ENCODE measurements around the gene CNOT9. TPM values are rescaled to one million over a fixed set of nuclear protein-coding genes. Genes with fewer than 3 reads are reported as not detected.
"Not testable (repeated sequence)": the region's sequence is repeated elsewhere in the genome, so short reads cannot be mapped to it uniquely, and the experiment has no call there.

Gene CNOT9, protein sequence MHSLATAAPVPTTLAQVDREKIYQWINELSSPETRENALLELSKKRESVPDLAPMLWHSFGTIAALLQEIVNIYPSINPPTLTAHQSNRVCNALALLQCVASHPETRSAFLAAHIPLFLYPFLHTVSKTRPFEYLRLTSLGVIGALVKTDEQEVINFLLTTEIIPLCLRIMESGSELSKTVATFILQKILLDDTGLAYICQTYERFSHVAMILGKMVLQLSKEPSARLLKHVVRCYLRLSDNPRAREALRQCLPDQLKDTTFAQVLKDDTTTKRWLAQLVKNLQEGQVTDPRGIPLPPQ
- 10 to 100 TPM; 80.8 to 82.9 TPM for total RNA-seq

DNA sequence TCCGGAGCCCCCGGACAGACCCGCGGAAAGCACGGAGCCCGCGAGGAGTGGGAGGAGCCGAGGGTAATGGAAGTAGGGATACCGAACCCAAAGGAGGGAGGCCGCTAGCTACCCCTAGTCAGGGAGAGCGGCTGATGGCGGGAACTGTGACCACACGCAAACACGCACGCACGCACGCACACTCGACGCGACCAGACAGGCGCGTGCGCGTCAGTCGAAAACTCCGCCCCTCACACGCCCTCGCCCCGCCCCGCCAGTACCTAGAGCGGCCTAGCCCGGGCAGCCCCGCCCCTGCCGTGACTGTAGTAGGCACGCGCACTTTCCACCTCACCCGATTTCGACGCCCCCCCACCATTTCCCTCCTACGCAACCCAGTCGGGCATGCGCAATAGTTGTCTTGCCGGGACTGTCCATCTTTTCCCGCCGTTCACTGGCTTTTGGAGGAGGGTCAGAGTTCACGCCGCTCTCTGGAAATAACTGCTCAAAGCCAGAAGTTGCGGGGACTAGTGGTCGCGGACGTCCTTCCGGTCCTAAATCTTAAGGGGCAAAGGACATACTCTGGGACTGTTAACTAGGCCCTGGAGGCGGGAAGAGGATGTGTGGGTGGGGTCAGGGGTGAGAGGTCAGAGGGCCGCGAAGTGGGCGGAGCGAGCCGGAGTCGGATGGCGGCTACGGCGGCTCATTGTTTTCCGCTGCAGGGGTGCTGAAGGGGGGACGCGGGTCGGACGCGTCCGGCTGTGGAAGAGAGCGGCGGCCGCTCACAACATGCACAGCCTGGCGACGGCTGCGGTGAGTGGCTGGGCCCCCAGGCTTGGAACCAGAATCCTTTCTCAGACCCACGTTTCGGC lies at the start of gene CNOT9, which contains the start of gene USP37:
TSS of gene CNOT9 (plus strand) at position 650 of the 848 bp plus-strand sequence. CDS start at position 766, 116 bp downstream.
TSS of gene USP37 (minus strand) at position 162 of the 848 bp plus-strand sequence. CDS start 9,698 bp downstream, outside the sequence.
- Mint-ChIP-seq H3K36me3 (ENCODE audit: insufficient read depth in 2 of 2) (peaks cover 24 to 45% of the 10 kb centered on the region in 2 donors), H3K9me3 (no peaks in the 10 kb centered on the region), H3K4me1 (ENCODE audit: low read depth) (peaks cover 65% of the 10 kb centered on the region), H3K4me3 (peak within 1 kb of the TSS; percentile 85 to 98), H3K27me3 (ENCODE audit: low read depth) (no peaks in the 10 kb centered on the region), H3K27ac (peak within 1 kb of the TSS; percentile 98)
- peak; percentile 100 for DNase-seq
- ATAC-seq (replicated peaks in 1 of 2): peak; percentile 89

DNA sequence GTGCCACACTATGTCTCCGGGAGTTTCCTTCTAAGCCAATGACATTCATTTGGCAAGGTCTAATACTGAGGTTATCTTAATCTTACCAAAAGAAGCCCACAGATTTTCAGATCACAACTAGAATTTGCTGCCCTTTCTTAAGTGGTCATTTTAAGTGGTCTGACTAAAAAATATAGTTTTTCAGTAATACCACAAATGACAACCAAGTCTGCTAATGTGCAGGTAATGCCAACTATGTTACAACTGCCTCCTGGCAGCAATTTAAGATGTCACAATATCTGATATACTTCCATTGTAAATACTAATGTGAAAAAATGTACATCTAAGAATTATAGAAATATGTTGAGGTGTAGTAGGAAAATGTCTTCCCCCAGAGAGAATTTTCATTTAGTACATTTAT lies 49.8 kb upstream of the CNOT9 start:
- peaks cover 6 to 9% of the 10 kb centered on the region in 2 donors for H3K36me3 Mint-ChIP-seq (ENCODE audit: insufficient read depth in 2 of 2)
- no peak for ATAC-seq (replicated peaks in 1 of 2)
- no peak for DNase-seq

DNA sequence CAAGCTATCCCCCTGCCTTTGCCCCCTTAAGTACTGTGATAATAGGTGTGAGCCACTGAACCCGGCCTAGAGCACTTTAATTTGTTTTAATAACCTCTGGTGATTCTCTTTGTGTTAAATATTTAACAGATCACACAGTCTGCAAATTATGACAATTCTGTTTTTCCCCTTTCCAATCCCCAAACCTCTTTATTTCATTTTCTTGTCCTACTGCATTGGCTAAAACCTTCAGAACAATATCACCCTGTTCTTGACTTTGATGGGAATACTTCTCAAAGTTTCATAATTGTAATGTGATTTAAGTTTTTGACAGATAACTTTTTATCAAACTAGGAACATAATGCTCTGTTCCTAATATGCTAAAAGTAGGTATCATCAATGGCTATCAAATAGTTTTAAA lies 45.0 kb upstream of the CNOT9 start:
- DNase-seq: no peak
- Mint-ChIP-seq H3K27ac (peak overlapping the region; percentile 66), H3K9me3 (peaks cover 0 to 2% of the 10 kb centered on the region in 2 donors), H3K4me1 (ENCODE audit: low read depth) (peaks cover 10% of the 10 kb centered on the region), H3K4me3 (no peak overlapping the region), H3K27me3 (ENCODE audit: low read depth) (no peaks in the 10 kb centered on the region), H3K36me3 (ENCODE audit: insufficient read depth in 2 of 2) (peaks cover 22 to 36% of the 10 kb centered on the region in 2 donors)
- ATAC-seq (replicated peaks in 1 of 2): no peak

More for the DNA sequence above, 49.8 kb upstream of the CNOT9 start:
- Mint-ChIP-seq H3K27ac (peak overlapping the region; percentile 33), H3K4me1 (ENCODE audit: low read depth) (peaks cover 27% of the 10 kb centered on the region), H3K4me3 (no peak overlapping the region), H3K27me3 (ENCODE audit: low read depth) (no peaks in the 10 kb centered on the region), H3K9me3 (no peaks in the 10 kb centered on the region)

DNA sequence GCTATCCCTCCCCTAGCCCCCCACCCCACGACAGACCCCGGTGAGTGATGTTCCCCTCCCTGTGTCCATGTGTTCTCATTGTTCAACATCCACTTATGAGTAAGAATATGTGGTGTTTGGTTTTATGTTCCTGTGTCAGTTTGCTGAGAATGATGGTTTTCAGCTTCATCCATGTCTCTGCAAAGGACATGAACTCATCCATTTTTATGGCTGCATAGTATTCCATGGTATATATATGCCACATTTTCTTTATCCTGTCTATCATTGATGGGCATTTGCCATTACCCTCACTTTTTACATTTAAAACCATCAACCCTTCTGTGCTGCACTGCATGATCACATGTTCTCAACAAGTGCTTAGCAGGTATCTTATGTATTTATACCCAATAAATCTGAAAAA lies 40.2 kb upstream of the CNOT9 start:
- not testable (repeated sequence) for H3K27ac Mint-ChIP-seq; H3K4me1 Mint-ChIP-seq (ENCODE audit: low read depth); H3K4me3 Mint-ChIP-seq; H3K9me3 Mint-ChIP-seq; DNase-seq; ATAC-seq (replicated peaks in 1 of 2); H3K27me3 Mint-ChIP-seq (ENCODE audit: low read depth)
- peaks cover 29 to 62% of the 10 kb centered on the region in 2 donors for H3K36me3 Mint-ChIP-seq (ENCODE audit: insufficient read depth in 2 of 2)

DNA sequence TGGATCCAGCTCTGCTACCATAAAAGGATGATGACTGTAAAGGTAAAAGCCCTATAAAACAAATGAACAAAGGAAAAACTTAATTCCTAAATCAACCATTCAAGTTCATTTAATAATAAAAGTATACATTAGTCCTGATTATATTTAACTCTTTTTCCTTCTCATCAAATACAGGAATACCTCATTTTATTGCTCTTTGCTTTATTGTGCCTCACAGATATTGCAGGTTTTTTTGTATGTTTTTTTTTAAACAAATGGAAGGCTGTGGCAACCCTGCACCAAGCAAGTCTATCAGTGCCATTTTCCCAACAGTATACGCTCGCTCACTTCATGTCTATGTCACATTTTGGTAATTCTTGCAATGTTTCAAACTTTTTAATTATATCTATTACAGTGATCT lies 38.6 kb upstream of the CNOT9 start:
- H3K4me1 Mint-ChIP-seq (ENCODE audit: low read depth): no peaks in the 10 kb centered on the region
- DNase-seq: no peak
- H3K36me3 Mint-ChIP-seq (ENCODE audit: insufficient read depth in 2 of 2): peaks cover 26 to 56% of the 10 kb centered on the region in 2 donors
- no peak for ATAC-seq (replicated peaks in 1 of 2)
- no peaks in the 10 kb centered on the region for H3K27me3 Mint-ChIP-seq (ENCODE audit: low read depth)
- no peak overlapping the region for H3K4me3 Mint-ChIP-seq
- H3K9me3 Mint-ChIP-seq: peaks cover 0 to 2% of the 10 kb centered on the region in 2 donors
- H3K27ac Mint-ChIP-seq: no peak overlapping the region

DNA sequence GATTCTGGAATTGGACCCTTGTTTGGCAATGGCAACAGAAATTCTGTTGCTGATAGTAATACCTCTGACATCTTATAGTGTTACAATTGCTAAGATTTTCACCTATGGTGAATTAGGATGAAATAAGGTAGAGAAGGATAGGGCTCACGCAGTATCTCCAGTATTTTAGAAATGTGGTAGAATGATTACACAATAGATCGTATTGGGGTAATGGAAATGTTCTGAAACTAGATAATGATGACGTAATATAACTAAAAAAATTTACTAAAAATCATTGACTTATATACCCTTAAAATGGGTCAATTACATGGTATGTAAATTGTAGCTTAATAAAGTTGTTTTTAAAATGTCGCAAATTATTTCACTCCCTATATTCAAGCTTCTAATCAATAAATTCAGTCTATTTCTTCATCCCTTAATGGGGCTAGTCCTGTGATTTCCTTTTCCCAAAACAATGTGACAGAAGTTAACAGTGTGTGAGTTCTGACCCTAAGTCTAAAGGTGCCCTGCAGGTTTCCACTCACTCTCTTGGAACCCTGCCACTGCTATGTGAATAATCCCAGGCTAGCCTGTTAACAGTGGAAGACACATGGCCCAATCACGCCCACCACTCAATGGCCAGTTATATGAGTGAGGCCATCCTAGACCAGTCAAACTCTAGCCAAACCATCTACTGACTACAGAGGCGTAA lies 31.7 kb upstream of the CNOT9 start:
- no peaks in the 10 kb centered on the region for H3K27me3 Mint-ChIP-seq (ENCODE audit: low read depth)
- ATAC-seq (replicated peaks in 1 of 2) (no peak), DNase-seq (no peak)
- no peaks in the 10 kb centered on the region for H3K9me3 Mint-ChIP-seq
- peaks cover 13 to 26% of the 10 kb centered on the region in 2 donors for H3K36me3 Mint-ChIP-seq (ENCODE audit: insufficient read depth in 2 of 2)
- no peak overlapping the region for H3K27ac Mint-ChIP-seq
- H3K4me1 Mint-ChIP-seq (ENCODE audit: low read depth): peaks cover 5% of the 10 kb centered on the region
- no peak overlapping the region for H3K4me3 Mint-ChIP-seq

DNA sequence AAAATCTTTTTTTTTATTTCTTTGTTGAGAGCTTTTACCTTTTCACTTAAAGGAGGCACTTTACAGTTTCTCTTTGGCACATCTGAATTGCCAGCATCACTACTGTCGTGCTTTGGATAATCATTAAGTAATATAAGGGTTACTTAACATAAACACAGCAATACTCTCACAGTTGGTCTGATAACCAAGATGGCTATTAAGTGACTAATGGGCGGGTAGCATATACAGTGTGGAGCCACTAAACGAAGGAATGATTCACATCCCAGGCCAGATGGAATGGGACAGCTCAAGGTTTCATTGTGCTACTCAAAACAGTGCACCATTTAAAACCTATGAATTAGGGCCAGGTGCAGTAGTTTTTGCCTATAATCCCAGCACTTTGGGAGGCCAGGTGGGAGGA lies 28.6 kb upstream of the CNOT9 start:
- ATAC-seq (replicated peaks in 1 of 2) (no peak), DNase-seq (no peak)
- Mint-ChIP-seq H3K9me3 (no peaks in the 10 kb centered on the region), H3K27ac (no peak overlapping the region), H3K36me3 (ENCODE audit: insufficient read depth in 2 of 2) (peaks cover 13 to 20% of the 10 kb centered on the region in 2 donors), H3K4me3 (no peak overlapping the region), H3K4me1 (ENCODE audit: low read depth) (peaks cover 5% of the 10 kb centered on the region), H3K27me3 (ENCODE audit: low read depth) (no peaks in the 10 kb centered on the region)

DNA sequence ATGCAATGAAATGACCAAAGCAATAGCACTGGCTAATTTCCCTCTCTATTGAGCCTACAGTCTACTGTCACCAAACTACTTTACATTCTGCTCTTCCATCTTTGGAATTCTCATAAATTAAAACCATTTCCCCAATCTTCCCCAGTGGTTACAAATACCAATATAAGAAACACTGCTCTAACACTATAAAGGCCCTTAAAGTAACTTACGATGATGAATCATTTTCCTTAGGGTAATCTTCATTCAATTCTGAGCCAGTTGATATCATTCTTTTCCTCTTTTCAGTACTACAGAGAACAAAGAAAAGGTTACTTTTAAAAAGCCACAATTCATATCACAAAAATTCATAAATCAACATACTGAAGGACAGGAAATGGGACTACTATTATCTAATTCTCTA lies 22.6 kb upstream of the CNOT9 start:
- Mint-ChIP-seq H3K27ac (no peak overlapping the region), H3K36me3 (ENCODE audit: insufficient read depth in 2 of 2) (peaks cover 10 to 35% of the 10 kb centered on the region in 2 donors), H3K27me3 (ENCODE audit: low read depth) (no peaks in the 10 kb centered on the region), H3K4me1 (ENCODE audit: low read depth) (no peaks in the 10 kb centered on the region), H3K4me3 (no peak overlapping the region), H3K9me3 (no peaks in the 10 kb centered on the region)
- ATAC-seq (replicated peaks in 1 of 2) (no peak), DNase-seq (no peak)

DNA sequence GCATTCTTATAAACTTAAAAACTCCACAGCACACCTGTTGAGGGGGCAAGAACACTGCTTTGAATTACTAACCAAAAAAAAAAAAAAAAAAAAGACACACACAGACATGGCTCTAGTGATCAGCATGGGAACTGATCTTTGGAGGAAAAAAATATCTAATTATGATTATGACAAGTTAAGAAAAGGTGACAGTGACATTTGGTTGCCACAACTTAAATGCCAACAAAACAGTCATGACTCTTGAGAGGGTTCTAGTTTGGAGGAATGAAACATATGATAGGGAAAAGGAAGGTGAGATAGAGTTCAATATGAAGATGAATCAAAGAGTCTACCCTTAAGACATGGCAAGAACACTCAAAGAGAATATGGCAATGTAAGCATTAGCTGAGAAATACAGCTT lies 21.1 kb upstream of the CNOT9 start:
- Mint-ChIP-seq H3K27ac (no peak overlapping the region), H3K4me1 (ENCODE audit: low read depth) (no peaks in the 10 kb centered on the region), H3K27me3 (ENCODE audit: low read depth) (no peaks in the 10 kb centered on the region), H3K36me3 (ENCODE audit: insufficient read depth in 2 of 2) (peaks cover 8 to 36% of the 10 kb centered on the region in 2 donors), H3K4me3 (no peak overlapping the region), H3K9me3 (no peaks in the 10 kb centered on the region)
- DNase-seq: no peak
- ATAC-seq (replicated peaks in 1 of 2): no peak

DNA sequence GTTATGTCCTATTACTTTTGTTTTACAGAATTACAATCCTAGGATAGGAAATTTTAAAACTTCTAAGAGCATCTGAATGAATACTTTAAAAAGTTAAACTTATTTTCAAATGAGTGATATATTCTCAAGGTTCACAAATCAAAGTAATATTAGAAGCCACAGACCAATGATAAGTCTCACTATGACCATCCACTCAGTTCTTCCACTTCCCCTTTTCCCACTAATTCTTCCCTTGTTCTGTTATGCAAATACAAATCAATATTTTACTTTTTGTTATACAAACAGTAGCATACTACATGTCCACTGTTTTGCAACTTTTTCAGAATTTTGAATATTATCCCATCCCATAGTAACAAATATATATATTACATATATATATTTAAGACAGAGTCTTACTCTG lies 20.7 kb upstream of the CNOT9 start:
- Mint-ChIP-seq H3K4me1 (ENCODE audit: low read depth) (no peaks in the 10 kb centered on the region), H3K36me3 (ENCODE audit: insufficient read depth in 2 of 2) (peaks cover 9 to 38% of the 10 kb centered on the region in 2 donors), H3K27ac (no peak overlapping the region), H3K9me3 (no peaks in the 10 kb centered on the region), H3K4me3 (no peak overlapping the region), H3K27me3 (ENCODE audit: low read depth) (no peaks in the 10 kb centered on the region)
- ATAC-seq (replicated peaks in 1 of 2) (no peak), DNase-seq (no peak)

DNA sequence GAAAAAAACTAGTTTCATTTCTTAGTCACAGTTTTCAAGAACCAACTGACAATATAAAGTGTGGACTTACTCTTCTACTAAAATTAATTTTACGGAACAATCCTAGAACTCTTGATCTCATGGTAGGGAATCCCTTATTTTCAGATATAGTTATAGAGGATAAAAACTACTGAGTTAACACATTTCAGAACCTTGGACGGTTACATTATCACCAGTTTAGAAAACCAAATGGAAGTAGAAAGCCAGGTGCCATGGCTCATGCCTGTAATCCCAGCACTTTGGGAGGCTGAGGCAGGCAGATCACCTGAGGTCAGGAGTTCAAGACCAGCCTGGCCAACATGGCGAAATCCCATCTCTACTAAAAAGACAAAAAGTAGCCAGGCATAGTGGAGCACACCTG lies 14.4 kb upstream of the CNOT9 start:
- Mint-ChIP-seq H3K36me3 (ENCODE audit: insufficient read depth in 2 of 2) (peaks cover 14 to 42% of the 10 kb centered on the region in 2 donors), H3K4me1 (ENCODE audit: low read depth) (peaks cover 20% of the 10 kb centered on the region)
- not testable (repeated sequence) for H3K9me3 Mint-ChIP-seq; H3K4me3 Mint-ChIP-seq; H3K27me3 Mint-ChIP-seq (ENCODE audit: low read depth); DNase-seq; ATAC-seq (replicated peaks in 1 of 2); H3K27ac Mint-ChIP-seq

DNA sequence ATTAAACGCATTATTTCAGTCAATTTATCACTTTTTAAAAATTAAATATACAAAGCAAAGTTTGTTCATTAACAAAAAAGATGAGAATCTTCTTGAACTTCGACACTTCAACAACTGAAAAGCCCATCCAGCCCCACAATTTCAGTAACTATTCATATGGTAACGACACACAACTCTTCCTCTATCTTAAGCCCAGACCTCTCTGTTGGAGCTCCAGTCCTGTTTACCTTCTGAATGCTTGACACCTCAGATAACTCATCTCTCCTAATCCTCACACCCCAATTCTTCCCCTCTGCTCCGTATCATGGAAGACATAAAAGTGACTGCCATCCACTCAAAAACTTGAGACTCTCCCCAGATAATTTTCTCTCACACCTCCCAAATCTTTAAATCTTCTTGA lies 13.1 kb upstream of the CNOT9 start:
- Mint-ChIP-seq H3K36me3 (ENCODE audit: insufficient read depth in 2 of 2) (peaks cover 14 to 48% of the 10 kb centered on the region in 2 donors), H3K27me3 (ENCODE audit: low read depth) (no peaks in the 10 kb centered on the region), H3K9me3 (no peaks in the 10 kb centered on the region), H3K27ac (peak overlapping the region; percentile 16), H3K4me1 (ENCODE audit: low read depth) (peaks cover 21% of the 10 kb centered on the region), H3K4me3 (no peak overlapping the region)
- DNase-seq: no peak
- no peak for ATAC-seq (replicated peaks in 1 of 2)

DNA sequence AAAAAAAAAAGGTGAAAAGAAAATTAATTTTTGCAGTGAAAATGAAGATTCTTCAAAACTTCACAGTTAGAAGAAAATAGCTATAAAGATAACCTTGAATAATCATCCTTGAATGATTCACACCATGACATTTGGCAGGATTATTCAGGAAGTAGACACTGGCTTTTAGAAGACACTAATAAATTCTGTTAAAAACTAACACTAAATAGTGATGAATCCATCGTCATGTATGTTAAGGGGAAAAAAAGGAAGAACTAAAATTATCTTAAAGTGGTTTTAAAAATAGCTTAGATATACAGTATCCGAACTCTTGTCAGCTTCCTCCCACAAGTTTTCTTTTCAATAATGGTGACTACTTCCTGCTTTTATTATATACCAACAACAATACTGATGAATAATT lies 10.7 kb upstream of the CNOT9 start:
- ATAC-seq (replicated peaks in 1 of 2) (no peak), DNase-seq (no peak)
- H3K27me3 Mint-ChIP-seq (ENCODE audit: low read depth): no peaks in the 10 kb centered on the region
- H3K4me1 Mint-ChIP-seq (ENCODE audit: low read depth): peaks cover 35% of the 10 kb centered on the region
- H3K36me3 Mint-ChIP-seq (ENCODE audit: insufficient read depth in 2 of 2): peaks cover 16 to 44% of the 10 kb centered on the region in 2 donors
- H3K9me3 Mint-ChIP-seq: no peaks in the 10 kb centered on the region
- no peak overlapping the region for H3K4me3 Mint-ChIP-seq
- H3K27ac Mint-ChIP-seq: no peak overlapping the region

Data from activated T-cell treated with anti-CD3 and anti-CD28 coated beads, Interleukin-2, amount 50 U/mL, for 72 hours (primary cell).